ENCODE measurements around the gene EYA2.

EYA2 gene

DNA sequence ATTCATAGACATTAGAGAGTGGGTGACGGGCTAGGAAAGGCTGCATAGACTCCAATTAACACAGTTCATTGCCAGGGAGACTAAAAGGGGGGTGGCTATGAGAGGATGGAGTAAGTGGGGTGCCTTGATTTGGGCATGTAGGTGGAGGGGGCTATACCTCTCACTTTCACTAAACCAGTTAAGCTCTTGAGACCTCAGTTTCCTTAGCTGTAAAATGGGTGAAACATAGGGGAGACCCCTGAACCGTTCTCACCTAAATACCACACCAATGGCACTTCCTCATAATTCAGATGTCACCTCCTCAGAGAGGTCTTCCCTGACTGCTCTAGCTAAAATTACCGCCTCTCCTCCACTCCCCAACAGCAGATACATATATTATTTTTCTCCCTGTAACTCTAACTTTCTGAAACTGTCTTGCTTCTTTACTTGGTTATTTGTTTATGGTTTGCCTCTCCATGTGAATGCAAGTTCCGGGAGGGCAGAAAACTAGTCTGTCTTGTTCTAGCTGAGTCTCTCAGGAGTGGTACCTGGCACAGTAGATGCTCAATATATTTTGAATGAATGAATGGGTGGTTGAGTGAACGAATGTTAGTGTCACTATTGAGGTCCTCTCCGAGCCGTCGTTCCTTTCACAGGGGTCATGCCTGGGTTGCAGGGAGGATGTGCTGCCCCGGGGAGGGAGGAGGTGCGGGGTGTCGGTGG, 615 bp upstream of the EYA2 start:
- intact Hi-C loops (cut with DNase I) = no loop called here
- DNase-seq = no peak

- intact Hi-C loops (cut with DNase I) = no loop called here
- peak in 16 of 42 donors; percentile 14 to 56 (median 26) for DNase-seq
These were observed 595 bp downstream of the EYA2 start for GRCh38 chr20:46894971-46895905.

GRCh38 chr20:46895906-46896242, 1.2 kb downstream of the EYA2 start:
- intact Hi-C loops (cut with DNase I) = no loop called here
- DNase-seq = no peak

DNA sequence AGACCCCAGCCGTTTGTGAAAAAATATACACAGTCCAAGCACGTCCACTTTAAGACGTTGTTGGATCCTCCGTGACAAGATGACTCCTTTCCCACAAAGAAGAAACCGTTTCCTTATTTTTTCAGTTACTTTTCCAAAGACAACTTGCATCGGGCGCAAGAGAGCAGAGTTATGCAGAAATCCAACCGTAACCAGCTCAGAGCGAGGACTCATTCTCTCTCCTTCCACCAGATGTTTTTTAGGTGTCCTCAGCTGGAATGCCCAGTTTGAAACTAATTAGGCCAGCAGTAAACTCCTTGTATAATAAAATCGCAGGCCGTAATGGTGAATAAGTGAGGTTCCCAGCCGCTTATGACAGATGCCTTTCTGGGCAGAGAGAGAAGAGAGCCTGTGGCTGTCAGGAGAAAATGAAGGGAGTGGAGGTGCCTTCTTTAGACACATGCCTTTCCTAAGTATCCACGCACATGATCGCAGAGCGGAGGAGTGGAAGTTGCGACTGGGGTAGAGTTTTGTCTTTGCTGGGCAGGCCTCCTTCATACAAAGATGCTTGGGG, 2.8 kb downstream of the EYA2 start:
- peak in 1 of 42 donors; percentile 34 for DNase-seq
- intact Hi-C loops (cut with DNase I) = no loop called here

GRCh38 chr20:46898423-46898822, 3.8 kb downstream of the EYA2 start:
- intact Hi-C loops (cut with DNase I) = no loop called here
- no peak for DNase-seq

DNA sequence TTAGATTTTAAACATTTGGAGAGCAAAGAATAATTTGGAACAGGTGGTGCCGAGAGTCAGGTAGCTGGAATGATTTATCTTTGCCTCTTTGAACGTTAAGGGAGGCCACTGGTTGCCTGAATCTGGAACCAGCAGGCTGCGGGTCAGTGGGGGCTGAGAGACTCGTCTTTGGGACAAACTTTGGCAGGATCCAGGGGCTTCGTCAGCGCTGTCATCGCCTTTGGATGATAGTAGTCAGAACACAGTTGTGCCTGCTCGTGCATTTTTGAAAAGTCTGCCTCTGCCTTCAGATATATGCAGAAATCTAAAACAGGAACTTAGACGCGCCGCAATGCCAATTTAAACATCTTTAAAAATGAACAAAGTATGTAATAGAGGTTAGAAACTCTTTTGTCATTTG, 5.0 kb downstream of the EYA2 start:
- DNase-seq = peak in 1 of 42 donors; percentile 44
- intact Hi-C loops (cut with DNase I) = no loop called here

DNA sequence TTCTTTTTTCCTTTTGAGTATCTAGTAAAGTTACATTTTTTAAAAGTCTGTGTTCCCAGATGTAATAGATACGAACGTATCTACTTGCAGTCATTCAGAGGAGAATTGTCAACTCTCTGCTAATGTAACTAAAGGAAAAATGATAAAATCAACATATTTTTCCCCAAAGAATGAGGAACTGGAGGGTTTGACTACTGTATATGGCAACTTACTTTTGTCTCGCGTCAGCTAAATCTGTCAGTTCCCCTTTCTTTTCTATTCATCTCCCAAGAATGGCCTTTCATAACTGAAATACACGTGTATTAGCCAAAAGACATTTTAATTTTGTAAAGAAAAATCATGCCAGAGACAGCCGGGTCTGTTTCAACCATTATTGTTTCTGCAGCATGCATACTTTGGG, 5.4 kb downstream of the EYA2 start:
- DNase-seq = no peak
- intact Hi-C loops (cut with DNase I) = no loop called here

DNA sequence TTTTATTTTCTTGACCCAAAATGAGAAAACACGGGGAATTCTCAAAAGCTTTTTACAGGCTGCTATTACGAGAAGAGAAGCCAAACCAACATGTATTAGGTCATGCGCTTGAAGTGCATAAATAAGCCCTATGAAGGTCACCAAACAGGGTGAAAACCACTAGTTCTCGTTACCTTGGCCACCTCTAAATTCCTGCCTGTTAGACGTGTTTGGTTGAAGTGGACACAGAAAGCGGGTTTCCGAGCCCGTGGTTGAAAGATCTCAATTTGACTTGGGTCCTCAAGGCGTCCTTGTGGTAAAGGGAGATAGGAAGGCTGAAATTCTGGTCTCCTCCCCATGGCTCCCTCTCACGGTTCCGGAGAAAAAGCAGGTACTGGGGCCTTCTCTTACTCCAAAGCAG, 6.2 kb downstream of the EYA2 start:
- intact Hi-C loops (cut with DNase I) = no loop called here
- no peak for DNase-seq

DNA sequence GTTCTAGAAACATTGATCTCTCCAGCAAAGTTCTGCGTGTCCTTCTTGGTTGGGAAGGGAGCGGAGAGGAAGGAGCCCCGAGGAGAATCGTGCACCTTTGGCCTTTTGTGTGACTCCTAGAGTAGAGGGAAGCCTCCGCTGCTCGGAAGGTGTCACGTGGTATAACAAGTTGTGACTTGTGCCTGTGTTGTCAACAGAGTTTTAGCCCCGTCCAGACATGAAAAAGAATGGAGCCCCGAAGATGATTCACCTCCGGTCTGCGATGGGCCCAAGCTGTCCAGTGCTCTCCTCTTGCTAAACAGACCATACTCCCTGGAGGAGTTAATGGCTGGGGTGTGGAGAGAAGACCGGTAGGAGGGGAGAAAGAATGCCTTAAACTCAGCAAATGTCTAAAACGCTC, 7.0 kb downstream of the EYA2 start:
- intact Hi-C loops (cut with DNase I) = no loop called here
- no peak for DNase-seq

DNA sequence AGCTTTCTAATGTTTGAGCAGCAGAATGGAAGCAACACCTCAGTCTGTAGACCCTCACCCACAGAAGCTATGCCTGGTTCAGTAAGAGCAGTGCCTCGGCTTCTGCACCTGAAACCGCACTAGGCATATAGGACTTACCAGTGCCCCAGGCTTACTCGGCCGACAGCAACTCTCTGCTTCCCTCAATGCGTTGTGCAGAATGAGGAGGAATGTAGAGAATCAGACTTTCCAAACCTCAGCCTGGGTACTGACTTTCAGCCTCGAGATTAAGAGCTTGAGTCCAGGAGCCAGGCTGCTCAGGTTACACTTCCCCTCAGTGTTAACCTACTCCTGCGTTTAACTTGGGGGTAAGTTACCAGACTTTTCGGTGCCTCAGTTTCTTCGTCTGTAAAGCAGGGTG, 8.6 kb downstream of the EYA2 start:
- intact Hi-C loops (cut with DNase I) = no loop called here
- DNase-seq = no peak

DNA sequence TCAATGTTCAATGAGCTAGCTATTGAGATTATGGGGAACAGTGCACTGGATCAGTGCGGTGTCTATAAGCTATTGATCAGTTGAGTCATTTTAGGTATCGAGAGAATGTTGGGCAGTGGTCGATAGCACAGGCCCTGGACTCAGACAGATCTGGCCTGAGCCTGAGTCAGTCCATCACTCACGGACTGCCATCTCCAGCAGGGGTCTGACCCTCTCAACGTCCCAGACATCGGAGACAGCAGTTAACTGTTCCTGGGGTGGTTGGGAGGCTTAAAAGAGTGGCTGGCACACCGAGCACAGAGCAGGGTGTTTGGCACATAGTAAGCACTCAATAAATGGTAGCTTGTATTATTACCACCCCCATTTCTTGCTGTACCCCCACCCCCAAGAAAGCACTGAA, 9.3 kb downstream of the EYA2 start:
- intact Hi-C loops (cut with DNase I) = no loop called here
- no peak for DNase-seq

- DNase-seq = peak in 2 of 42 donors; percentile 15 to 43
These were observed 10.9 kb downstream of the EYA2 start for GRCh38 chr20:46905364-46906125.

GRCh38 chr20:46913329-46914044, 18.8 kb downstream of the EYA2 start:
- intact Hi-C loops (cut with DNase I) = no loop called here
- DNase-seq = no peak

More at GRCh38 chr20:46905364-46906125, 10.9 kb downstream of the EYA2 start:
- intact Hi-C loops (cut with DNase I) = no loop called here

DNA sequence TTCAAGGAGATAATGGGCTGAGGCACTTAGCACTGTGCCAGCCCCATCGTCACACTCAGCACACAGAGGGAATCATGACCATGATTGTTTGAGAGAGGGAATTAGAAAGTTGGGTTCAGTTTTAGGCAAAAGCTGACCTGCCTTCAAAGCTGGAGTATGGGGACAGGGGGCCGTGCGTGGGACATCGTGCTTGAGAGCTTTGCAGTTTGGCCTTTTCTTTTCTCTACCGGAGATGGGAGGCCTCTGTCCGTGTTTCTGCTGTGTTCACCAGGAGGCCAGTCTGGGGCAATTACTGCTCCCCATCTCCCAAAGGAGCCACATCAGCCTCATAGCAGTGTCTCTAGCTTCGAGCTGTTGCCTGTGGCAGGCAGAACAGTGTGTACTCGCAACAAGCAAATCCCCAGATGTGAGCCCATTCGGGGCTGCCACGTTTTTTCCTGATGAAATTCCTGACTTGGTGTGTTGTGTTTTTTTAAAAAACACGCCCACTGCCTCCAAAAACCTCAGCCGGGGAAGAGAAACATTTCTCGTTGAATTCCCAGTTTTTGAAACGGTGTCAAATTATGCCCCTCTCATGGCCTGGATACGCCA, 20.2 kb downstream of the EYA2 start:
- intact Hi-C loops (cut with DNase I) = no loop called here
- DNase-seq = no peak

GRCh38 chr20:46915575-46916257, 21.1 kb downstream of the EYA2 start:
- no peak for DNase-seq
- intact Hi-C loops (cut with DNase I) = no loop called here

DNA sequence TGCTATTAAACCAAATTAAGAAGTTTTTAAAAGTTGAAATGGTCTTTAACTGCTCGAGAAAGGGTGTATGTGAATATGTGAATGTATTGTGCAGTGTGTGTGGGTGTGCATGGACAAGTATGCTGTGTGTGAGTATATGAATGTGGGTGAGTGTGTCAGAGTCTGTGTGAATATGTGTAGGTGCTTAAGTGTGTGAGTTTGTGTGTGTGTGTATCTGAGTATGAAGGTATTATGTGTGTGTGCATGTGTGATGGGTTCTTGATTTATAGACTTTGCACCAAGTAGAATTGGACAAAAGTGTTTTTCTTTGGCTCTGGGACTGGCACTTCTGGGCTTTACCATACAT, 21.6 kb downstream of the EYA2 start:
- intact Hi-C loops (cut with DNase I) = no loop called here
- DNase-seq = no peak

DNA sequence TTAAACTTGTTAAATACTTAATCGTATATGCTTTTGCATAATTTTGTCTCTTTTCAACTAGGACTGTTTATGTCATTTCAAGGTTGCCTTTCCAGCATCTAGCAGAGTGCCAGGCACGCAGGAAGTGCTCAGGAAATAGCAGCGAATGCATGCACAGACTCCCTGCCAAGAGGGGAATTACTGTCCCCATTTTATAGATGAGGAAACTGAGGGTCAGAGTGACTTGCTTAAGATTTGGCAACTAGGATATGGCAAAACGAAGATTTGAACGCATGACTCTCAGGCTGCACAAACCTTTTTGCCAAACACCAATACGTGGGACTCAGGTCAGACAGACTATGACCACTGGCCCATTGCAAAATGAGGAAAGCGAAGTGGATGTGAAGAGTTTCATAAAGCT, 22.5 kb downstream of the EYA2 start:
- intact Hi-C loops (cut with DNase I) = no loop called here
- no peak for DNase-seq

GRCh38 chr20:46920114-46920513, 25.5 kb downstream of the EYA2 start:
- no peak for DNase-seq
- intact Hi-C loops (cut with DNase I) = no loop called here

Measured in head of caudate nucleus (tissue), 42 donors.